ENCODE measurements around the gene PSMC6.

Gene PSMC6

DNA sequence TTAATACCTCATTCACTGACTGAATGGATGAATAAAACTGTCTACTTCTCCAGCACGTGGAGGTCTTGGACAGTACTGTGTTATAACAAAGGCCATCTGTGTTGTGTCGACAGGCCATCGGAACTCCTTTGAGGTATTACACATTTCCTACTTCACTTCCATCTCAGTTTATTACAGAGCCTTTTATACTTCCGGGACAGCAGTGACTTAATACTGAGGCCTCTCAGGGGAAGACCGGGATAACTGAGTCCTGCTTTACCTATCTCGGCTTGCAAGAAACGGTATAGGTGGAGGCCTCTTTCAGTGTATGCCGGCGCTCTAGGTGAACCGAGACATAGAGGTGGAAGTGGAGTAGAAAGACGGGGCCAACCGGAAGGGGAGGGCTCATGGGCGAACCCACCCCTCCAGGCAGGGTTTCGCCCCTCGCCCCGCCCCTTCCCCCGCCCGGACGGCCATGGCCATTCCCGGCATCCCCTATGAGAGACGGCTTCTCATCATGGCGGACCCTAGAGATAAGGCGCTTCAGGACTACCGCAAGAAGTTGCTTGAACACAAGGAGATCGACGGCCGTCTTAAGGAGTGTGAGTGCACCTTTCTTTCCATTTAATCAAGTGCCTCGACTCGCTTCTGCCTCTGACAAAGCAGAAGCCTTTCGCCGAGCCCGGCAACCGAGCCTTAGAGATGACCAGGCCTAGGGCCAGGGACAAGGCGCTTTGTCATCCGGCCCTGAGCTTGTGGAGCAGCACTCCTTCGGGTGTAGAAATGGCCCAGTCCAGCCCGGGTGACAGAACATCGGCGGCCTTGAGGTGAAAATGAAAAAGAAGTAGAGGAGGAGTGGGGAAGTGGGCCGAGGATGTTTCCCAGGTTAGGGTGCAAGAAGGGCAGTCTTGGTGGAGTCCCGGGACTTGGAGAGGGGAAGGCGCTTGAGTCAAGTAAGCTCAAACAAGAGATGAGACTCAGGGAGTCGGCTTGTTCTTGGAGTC is at the start of gene PSMC6:
Gene PSMC6, plus strand, starts transcription at position 477 of the 983 bp plus-strand sequence. Its CDS starts 20 bp downstream, at position 497.
- peak; percentile 93 for DNase-seq (ENCODE audit: low read depth)
- peak within 1 kb of the TSS; percentile 76 for H3K4me3 ChIP-seq (ENCODE audit: low read depth, low read length)
- TF ChIP-seq, protein P1, sequence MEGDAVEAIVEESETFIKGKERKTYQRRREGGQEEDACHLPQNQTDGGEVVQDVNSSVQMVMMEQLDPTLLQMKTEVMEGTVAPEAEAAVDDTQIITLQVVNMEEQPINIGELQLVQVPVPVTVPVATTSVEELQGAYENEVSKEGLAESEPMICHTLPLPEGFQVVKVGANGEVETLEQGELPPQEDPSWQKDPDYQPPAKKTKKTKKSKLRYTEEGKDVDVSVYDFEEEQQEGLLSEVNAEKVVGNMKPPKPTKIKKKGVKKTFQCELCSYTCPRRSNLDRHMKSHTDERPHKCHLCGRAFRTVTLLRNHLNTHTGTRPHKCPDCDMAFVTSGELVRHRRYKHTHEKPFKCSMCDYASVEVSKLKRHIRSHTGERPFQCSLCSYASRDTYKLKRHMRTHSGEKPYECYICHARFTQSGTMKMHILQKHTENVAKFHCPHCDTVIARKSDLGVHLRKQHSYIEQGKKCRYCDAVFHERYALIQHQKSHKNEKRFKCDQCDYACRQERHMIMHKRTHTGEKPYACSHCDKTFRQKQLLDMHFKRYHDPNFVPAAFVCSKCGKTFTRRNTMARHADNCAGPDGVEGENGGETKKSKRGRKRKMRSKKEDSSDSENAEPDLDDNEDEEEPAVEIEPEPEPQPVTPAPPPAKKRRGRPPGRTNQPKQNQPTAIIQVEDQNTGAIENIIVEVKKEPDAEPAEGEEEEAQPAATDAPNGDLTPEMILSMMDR (conservative IDR thresholded peaks at IDR 0.05; ENCODE audit: low read depth, low read length): no peak

DNA sequence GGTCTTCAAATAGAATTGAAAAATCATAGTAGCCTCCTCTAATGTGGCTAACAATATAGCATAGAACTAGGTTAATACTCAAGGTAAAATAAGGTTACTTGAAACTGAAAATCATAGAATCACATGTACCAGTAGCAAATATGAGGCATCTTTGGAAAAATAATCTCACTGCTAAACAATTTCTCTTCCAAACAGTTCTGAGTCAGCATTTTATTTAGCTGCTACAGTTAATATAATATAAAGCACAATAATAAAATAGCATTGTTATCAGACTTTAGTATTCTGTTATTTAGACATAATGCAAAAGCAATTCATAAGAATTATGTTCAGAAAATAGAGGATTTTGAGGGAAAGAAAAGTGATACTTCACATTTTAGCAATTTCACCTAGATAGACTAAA is 46.7 kb upstream of the PSMC6 start:
- DNase-seq (ENCODE audit: low read depth): no peak
- TF ChIP-seq, protein P1 (conservative IDR thresholded peaks at IDR 0.05; ENCODE audit: low read depth, low read length): no peak
- no peak overlapping the region for H3K4me3 ChIP-seq (ENCODE audit: low read depth, low read length)

DNA sequence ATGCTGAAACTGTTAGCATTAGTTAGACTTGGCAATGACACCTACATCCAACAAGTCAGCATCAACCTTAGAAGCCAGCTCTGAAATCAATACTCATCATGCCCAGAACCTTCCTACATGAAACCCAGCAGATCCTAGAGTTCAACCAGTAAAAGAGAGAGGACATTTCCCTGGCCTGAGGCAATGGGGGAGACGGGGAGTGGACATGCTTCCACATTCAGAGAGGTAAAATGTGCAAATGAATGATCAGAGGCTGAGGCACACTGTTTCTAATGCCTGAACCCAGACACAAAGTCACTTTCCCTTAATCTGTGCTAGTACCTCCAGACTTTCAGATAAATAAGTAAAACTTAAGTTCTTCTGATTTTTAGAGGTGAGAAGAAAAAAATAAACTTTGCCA is 46.2 kb upstream of the PSMC6 start:
- H3K4me3 ChIP-seq (ENCODE audit: low read depth, low read length): no peak overlapping the region
- TF ChIP-seq, protein P1 (conservative IDR thresholded peaks at IDR 0.05; ENCODE audit: low read depth, low read length): no peak
- no peak for DNase-seq (ENCODE audit: low read depth)

DNA sequence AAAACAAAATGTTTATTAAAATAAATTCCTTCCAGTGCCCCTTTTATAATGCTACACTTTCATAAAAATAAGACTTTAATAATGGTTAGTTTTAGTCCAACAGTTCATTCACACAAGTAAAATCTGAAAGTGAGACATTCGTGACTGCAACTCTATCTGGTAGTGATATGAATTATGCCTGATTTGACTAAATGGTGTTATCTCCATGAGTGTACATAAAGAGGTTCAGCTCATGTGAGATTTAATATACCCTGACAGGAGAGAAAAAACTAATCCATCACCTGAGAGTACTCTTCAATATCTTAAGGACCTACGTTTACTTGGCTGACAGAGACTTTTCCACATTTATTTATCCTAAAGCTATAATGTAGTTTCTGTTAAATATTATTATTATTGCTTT is 45.7 kb upstream of the PSMC6 start:
- TF ChIP-seq, protein P1 (conservative IDR thresholded peaks at IDR 0.05; ENCODE audit: low read depth, low read length): no peak
- no peak for DNase-seq (ENCODE audit: low read depth)
- H3K4me3 ChIP-seq (ENCODE audit: low read depth, low read length): no peak overlapping the region

DNA sequence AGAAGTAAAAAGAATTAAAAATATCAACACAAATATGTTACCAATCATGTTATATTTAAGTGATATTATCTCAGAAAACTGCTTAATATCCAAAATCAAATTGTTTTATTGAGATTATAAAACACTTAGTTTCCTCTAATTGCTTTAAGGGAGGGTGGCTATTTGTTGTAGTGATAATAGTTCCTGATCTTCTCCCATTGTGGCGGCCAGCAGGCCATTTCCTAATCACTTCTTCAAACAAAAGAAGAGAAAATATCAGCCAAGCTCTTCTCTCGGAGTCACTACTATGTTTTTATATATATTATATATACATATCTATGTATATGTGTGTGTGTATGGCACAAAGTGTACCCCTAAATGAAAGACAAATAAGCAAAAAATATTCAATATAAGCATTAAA is 43.1 kb upstream of the PSMC6 start:
- no peak overlapping the region for H3K4me3 ChIP-seq (ENCODE audit: low read depth, low read length)
- DNase-seq (ENCODE audit: low read depth): no peak
- TF ChIP-seq, protein P1 (conservative IDR thresholded peaks at IDR 0.05; ENCODE audit: low read depth, low read length): no peak

DNA sequence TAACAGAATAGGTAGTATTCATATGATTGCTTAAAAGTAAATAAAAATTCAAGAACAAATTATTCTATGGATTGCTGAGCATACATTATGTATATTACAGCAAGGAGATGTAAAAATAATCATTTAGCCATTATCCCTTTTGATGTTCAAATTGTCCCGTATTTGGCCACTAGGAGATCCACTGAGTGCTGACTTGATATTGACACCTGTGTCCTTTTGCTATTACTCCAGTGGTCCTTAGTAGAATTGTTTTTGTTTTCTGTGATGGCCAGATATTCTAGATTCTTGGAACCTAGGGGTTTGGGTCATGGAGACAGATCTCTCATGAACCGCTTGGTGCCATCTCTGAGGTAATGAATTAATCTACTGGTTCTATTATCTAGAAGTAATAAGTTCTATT is 28.4 kb upstream of the PSMC6 start:
- no peak overlapping the region for H3K4me3 ChIP-seq (ENCODE audit: low read depth, low read length)
- DNase-seq (ENCODE audit: low read depth): no peak

More for the DNA sequence above, 28.4 kb upstream of the PSMC6 start:
- TF ChIP-seq, protein P1 (conservative IDR thresholded peaks at IDR 0.05; ENCODE audit: low read depth, low read length): peak; percentile 36
